ENCODE data around the gene ACP7. TPM values are rescaled to one million over a fixed set of nuclear protein-coding genes. Genes with fewer than 3 reads are reported as not detected.

Gene ACP7
- total and polyA plus RNA-seq, 2 donors (not counting 3 experiments of a cell fraction or from before 2014, with no cell fraction given): 0.04 to 0.49 TPM

DNA sequence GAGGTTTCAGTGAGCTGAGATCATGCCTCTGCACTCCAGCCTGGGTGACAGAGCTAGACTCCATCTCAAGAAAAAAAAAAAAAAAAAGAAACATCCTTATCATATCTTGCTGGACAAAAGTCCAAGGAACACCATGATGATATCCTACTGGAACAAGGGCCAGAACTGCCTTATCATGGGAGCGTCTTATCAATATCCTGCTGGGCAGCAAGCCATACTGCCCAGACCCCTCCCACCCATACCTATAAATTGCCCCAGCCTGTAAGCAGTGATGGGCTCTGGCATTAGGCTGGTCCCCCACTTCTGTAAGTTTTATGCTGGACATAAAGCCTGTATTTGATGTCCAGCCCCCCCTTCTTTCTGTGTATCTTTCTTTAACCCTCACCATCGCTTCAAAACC, 37.1 kb upstream of the ACP7 start:
- H3K9ac ChIP-seq (replicated peaks; ENCODE audit: extremely low read depth, insufficient read depth, low read length): no peak overlapping the region
- H3K4me3 ChIP-seq (replicated peaks in 1 of 3; ENCODE audit: insufficient read depth in 1 of 3, low read depth in 1 of 3, low read length in 3 of 3): no peak overlapping the region
- dilution Hi-C loops (cut with MboI; ENCODE audit: extremely low pct_ligation_motif_present, low sequenced_read_pairs): no loop called here
- ChIA-PET POLR2A (interaction anchor here (0.6 to 0.7 kb wide), 2 partner anchors 13 to 92 kb away, joined by 3 to 7 read pairs; no protein-coding TSS in a partner anchor), CTCF (no interaction called here)
- no peak for DNase-seq (ENCODE audit: low read depth, low spot score)
- H3K4me1 ChIP-seq (ENCODE audit: control insufficient read depth, extremely low read depth, insufficient read depth, low read length): no peaks in the 10 kb centered on the region
- no peaks in the 10 kb centered on the region for H4K20me1 ChIP-seq (replicated peaks; ENCODE audit: control insufficient read depth, extremely low read depth, insufficient read depth, low read length)
- BruUV-seq (replicated peaks): no TSS peak
- H3K4me2 ChIP-seq (ENCODE audit: insufficient read depth, low read length): no peak overlapping the region
- peaks cover 0 to 1% of the 10 kb centered on the region in 2 experiments for H3K27me3 ChIP-seq (ENCODE audit: control insufficient read depth in 2 of 2, insufficient read depth in 2 of 2, low read length in 2 of 2)
- H3K36me3 ChIP-seq (ENCODE audit: control insufficient read depth in 2 of 2, extremely low read depth in 1 of 2, insufficient read depth in 2 of 2, low read length in 2 of 2): no peaks in the 10 kb centered on the region
- H3K27ac ChIP-seq (ENCODE audit: insufficient read depth, low read depth, low read length): no peak overlapping the region
- intact Hi-C loops (cut with micrococcal nuclease): no loop called here
- no peak for FAIRE-seq
- H3K9me3 ChIP-seq (replicated peaks; ENCODE audit: control insufficient read depth, insufficient read depth, low read length): no peaks in the 10 kb centered on the region
- H3K79me2 ChIP-seq (ENCODE audit: control insufficient read depth, insufficient read depth, low read length): no peaks in the 10 kb centered on the region
- no peaks in the 10 kb centered on the region for H3K9me1 ChIP-seq (replicated peaks; ENCODE audit: control insufficient read depth, extremely low read depth, insufficient read depth, low read length)
- no peak overlapping the region for H2AFZ ChIP-seq (ENCODE audit: low read depth, low read length)
- TF ChIP-seq, protein P1, sequence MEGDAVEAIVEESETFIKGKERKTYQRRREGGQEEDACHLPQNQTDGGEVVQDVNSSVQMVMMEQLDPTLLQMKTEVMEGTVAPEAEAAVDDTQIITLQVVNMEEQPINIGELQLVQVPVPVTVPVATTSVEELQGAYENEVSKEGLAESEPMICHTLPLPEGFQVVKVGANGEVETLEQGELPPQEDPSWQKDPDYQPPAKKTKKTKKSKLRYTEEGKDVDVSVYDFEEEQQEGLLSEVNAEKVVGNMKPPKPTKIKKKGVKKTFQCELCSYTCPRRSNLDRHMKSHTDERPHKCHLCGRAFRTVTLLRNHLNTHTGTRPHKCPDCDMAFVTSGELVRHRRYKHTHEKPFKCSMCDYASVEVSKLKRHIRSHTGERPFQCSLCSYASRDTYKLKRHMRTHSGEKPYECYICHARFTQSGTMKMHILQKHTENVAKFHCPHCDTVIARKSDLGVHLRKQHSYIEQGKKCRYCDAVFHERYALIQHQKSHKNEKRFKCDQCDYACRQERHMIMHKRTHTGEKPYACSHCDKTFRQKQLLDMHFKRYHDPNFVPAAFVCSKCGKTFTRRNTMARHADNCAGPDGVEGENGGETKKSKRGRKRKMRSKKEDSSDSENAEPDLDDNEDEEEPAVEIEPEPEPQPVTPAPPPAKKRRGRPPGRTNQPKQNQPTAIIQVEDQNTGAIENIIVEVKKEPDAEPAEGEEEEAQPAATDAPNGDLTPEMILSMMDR (IDR thresholded peaks at IDR 0.05; ENCODE audit: extremely low read depth in 1 of 2, insufficient read depth in 1 of 2, low read depth in 1 of 2, low read length in 2 of 2): no peak
- TF ChIP-seq POLR2AphosphoS5 (IDR thresholded peaks at IDR 0.05; ENCODE audit: insufficient read depth, low read depth, low read length) (no peak), EZH2 (IDR thresholded peaks at IDR 0.05; ENCODE audit: borderline replicate concordance, low read depth, low read length, severe bottlenecking) (no peak), GATA2 (IDR thresholded peaks at IDR 0.05; ENCODE audit: insufficient read depth, insufficient read length, low read depth, low read length) (no peak), POLR2A (IDR thresholded peaks at IDR 0.05; ENCODE audit: low read depth, low read length) (no peak), JUN (IDR thresholded peaks at IDR 0.05; ENCODE audit: borderline replicate concordance, insufficient read depth, insufficient read length, low read depth) (no peak), FOS (IDR thresholded peaks at IDR 0.05; ENCODE audit: borderline replicate concordance, insufficient read depth, low read length) (no peak), MYC (IDR thresholded peaks at IDR 0.05; ENCODE audit: low read depth, low read length) (no peak)
- TF ChIP-seq, protein P2, sequence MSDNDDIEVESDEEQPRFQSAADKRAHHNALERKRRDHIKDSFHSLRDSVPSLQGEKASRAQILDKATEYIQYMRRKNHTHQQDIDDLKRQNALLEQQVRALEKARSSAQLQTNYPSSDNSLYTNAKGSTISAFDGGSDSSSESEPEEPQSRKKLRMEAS (IDR thresholded peaks at IDR 0.05; ENCODE audit: insufficient read depth, insufficient read length): no peak
